SIG-M5 treated with dmso at 0.1 percent for 504 hours (cell line): ENCODE results near the gene GALR3.

Source experiments
- DNase-seq: peaks from one replicate; lab custom pipeline; 2025; ENCODE audit not compliant: unreplicated experiment; lab: John Stamatoyannopoulos, UW

Gene GALR3

DNA sequence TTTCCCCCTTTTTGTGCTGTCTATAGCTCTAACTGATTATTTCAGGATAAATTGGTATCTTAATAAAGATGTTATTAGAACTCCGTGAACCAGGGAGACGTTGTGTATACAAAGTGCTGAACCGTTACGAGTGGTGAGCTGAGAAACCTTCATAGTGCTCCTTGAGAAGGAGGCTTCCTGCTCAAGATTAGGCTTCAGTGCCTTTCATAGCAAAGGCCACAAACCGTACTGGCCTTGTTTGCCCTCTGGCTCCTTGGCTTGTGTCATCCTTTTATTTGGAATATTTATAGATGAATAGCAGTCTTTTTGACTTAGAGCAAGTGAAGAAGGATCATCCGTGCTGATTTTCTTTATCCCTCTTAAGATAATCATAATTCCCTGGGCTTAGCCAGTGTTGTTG, 42.3 kb downstream of the GALR3 start:
- no peak for DNase-seq

DNA sequence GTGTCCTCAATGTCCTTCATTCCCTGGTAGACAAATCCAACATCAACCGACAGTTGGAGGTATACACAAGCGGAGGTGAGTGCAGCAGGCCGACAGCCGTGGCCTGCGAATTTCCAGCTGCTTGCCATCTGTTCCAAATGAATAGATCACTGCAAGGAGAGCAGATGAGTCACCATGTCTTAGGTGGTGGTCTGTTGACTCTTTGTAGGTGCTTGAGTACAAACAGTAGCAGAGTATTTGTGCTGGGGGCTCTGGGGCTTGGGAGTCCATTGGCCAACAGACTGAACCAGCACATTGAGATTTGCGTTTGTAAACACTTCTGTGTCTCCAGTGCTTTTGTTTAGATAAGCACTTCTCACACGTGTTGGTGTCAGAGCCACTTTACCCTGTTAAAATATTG, 47.1 kb downstream of the GALR3 start:
- no peak for DNase-seq
